H1 (cell line): ENCODE data around the gene POU3F2. TPM values are rescaled to one million over a fixed set of nuclear protein-coding genes. Genes with fewer than 3 reads are reported as not detected.

Experiments used
- CTBP2 ChIP-seq: IDR thresholded peaks from 2 replicates; pipeline ENCODE4 v1.7.0; 2011; ENCODE audit warnings: borderline replicate concordance, mild to moderate bottlenecking, moderate library complexity, mixed read lengths, low read length; ENCODE audit not compliant: insufficient read depth, insufficient read length
- POLR2A ChIP-seq, 2 experiments: IDR thresholded peaks; 1 replicate in 1 of 2; 2 replicates in 1 of 2; pipeline ENCODE4 v1.6.1; 2011; ENCODE audit warnings: low read depth in 2 of 2, low read length in 2 of 2, mild to moderate bottlenecking in 2 of 2; ENCODE audit errors: control extremely low read depth in 1 of 2
- POLR2AphosphoS5 ChIP-seq: IDR thresholded peaks from 2 replicates; pipeline ENCODE4 v1.6.1; 2011; ENCODE audit warnings: low read depth, low read length
- TAF1 ChIP-seq: IDR thresholded peaks from 2 replicates; pipeline ENCODE4 v1.6.1; 2011; ENCODE audit warnings: mild to moderate bottlenecking, low read depth, low read length
- TAF7 ChIP-seq: optimal IDR thresholded peaks from 2 replicates; pipeline ENCODE3; 2011; ENCODE audit warnings: low read depth, mild to moderate bottlenecking, inconsistent platforms, low read length, moderate library complexity, borderline replicate concordance
- YY1 ChIP-seq: IDR thresholded peaks from 2 replicates; pipeline ENCODE4 v1.6.1; 2011; ENCODE audit warnings: low read depth, mild to moderate bottlenecking, low read length
- polyA plus RNA-seq, 7 experiments: library from polyadenylated mRNA; depleted of rRNA in 3 of 7; stranded (reverse) in 5 of 7; unstranded in 2 of 7; fragments of >200 nt in 5 of 7; fragments of 200-250 nt in 2 of 7; gene quantifications; 1 replicate in 5 of 7; 2 replicates in 1 of 7; 4 replicates in 1 of 7; pipeline versions ENCODE4 v1.2.1 to v1.2.3, GENCODE V29; 2011 to 2013; ENCODE audit warnings: missing spikeins in 2 of 7, mixed read lengths in 2 of 7
- total RNA-seq: library from RNA; stranded (reverse); fragmentation: NEBNext Ultra II Directional; extraction: Animal tissue kit (Norgen Biotek cat#: 25700); gene quantifications from 2 replicates; pipeline ENCODE4 v1.2.1, GENCODE V29; 2021
- TF ChIP-seq, protein P1 (sequence below): fragments of 300-600 bp; sonication (generic); IDR thresholded peaks from 2 replicates; pipeline ENCODE4 v1.7.1; 2012; ENCODE audit warnings: low read length, moderate library complexity, mild to moderate bottlenecking, inconsistent platforms; ENCODE audit not compliant: insufficient replicate concordance
- TF ChIP-seq, protein P2 (sequence below): IDR thresholded peaks from 2 replicates; pipeline ENCODE4 v1.6.1; 2011; ENCODE audit warnings: low read length, improper control_type of control experiment

Gene POU3F2
- total and polyA plus RNA-seq, 2 of the 8 experiments (the other 6 are each of a cell fraction or from before 2014, with no cell fraction given), result 0.09 to 0.35 TPM

DNA sequence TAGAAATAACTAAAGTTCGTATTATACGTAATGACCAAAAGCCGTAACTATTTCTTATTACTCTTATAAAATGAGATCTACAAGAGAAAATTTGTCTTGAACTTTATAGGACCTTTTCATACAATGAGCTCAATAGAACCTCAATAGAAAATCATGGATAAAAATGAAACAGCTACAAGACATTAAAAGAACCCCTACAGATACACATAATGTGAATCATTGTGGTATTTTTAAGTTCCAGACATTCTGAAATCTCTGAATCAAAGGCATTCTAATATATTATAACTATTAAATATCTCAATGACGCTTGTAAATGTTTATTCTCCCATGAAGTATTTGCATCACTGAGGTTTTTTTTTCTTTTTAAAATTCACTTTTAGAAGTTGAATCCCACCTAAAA lies 22.2 kb upstream of the POU3F2 start (continued):
- TF ChIP-seq, protein P1, sequence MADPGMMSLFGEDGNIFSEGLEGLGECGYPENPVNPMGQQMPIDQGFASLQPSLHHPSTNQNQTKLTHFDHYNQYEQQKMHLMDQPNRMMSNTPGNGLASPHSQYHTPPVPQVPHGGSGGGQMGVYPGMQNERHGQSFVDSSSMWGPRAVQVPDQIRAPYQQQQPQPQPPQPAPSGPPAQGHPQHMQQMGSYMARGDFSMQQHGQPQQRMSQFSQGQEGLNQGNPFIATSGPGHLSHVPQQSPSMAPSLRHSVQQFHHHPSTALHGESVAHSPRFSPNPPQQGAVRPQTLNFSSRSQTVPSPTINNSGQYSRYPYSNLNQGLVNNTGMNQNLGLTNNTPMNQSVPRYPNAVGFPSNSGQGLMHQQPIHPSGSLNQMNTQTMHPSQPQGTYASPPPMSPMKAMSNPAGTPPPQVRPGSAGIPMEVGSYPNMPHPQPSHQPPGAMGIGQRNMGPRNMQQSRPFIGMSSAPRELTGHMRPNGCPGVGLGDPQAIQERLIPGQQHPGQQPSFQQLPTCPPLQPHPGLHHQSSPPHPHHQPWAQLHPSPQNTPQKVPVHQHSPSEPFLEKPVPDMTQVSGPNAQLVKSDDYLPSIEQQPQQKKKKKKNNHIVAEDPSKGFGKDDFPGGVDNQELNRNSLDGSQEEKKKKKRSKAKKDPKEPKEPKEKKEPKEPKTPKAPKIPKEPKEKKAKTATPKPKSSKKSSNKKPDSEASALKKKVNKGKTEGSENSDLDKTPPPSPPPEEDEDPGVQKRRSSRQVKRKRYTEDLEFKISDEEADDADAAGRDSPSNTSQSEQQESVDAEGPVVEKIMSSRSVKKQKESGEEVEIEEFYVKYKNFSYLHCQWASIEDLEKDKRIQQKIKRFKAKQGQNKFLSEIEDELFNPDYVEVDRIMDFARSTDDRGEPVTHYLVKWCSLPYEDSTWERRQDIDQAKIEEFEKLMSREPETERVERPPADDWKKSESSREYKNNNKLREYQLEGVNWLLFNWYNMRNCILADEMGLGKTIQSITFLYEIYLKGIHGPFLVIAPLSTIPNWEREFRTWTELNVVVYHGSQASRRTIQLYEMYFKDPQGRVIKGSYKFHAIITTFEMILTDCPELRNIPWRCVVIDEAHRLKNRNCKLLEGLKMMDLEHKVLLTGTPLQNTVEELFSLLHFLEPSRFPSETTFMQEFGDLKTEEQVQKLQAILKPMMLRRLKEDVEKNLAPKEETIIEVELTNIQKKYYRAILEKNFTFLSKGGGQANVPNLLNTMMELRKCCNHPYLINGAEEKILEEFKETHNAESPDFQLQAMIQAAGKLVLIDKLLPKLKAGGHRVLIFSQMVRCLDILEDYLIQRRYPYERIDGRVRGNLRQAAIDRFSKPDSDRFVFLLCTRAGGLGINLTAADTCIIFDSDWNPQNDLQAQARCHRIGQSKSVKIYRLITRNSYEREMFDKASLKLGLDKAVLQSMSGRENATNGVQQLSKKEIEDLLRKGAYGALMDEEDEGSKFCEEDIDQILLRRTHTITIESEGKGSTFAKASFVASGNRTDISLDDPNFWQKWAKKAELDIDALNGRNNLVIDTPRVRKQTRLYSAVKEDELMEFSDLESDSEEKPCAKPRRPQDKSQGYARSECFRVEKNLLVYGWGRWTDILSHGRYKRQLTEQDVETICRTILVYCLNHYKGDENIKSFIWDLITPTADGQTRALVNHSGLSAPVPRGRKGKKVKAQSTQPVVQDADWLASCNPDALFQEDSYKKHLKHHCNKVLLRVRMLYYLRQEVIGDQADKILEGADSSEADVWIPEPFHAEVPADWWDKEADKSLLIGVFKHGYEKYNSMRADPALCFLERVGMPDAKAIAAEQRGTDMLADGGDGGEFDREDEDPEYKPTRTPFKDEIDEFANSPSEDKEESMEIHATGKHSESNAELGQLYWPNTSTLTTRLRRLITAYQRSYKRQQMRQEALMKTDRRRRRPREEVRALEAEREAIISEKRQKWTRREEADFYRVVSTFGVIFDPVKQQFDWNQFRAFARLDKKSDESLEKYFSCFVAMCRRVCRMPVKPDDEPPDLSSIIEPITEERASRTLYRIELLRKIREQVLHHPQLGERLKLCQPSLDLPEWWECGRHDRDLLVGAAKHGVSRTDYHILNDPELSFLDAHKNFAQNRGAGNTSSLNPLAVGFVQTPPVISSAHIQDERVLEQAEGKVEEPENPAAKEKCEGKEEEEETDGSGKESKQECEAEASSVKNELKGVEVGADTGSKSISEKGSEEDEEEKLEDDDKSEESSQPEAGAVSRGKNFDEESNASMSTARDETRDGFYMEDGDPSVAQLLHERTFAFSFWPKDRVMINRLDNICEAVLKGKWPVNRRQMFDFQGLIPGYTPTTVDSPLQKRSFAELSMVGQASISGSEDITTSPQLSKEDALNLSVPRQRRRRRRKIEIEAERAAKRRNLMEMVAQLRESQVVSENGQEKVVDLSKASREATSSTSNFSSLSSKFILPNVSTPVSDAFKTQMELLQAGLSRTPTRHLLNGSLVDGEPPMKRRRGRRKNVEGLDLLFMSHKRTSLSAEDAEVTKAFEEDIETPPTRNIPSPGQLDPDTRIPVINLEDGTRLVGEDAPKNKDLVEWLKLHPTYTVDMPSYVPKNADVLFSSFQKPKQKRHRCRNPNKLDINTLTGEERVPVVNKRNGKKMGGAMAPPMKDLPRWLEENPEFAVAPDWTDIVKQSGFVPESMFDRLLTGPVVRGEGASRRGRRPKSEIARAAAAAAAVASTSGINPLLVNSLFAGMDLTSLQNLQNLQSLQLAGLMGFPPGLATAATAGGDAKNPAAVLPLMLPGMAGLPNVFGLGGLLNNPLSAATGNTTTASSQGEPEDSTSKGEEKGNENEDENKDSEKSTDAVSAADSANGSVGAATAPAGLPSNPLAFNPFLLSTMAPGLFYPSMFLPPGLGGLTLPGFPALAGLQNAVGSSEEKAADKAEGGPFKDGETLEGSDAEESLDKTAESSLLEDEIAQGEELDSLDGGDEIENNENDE, result no peak
- TF ChIP-seq CTBP2 (no peak), TAF1 (no peak), YY1 (no peak), POLR2A (IDR thresholded peaks at IDR 0.05; ENCODE audit: control extremely low read depth in 1 of 2, low read depth in 2 of 2, low read length in 2 of 2) (no peak), TAF7 (no peak), POLR2AphosphoS5 (no peak)
- TF ChIP-seq, protein P2, sequence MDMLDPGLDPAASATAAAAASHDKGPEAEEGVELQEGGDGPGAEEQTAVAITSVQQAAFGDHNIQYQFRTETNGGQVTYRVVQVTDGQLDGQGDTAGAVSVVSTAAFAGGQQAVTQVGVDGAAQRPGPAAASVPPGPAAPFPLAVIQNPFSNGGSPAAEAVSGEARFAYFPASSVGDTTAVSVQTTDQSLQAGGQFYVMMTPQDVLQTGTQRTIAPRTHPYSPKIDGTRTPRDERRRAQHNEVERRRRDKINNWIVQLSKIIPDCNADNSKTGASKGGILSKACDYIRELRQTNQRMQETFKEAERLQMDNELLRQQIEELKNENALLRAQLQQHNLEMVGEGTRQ, result no peak
